Tibial nerve (tissue), 4 donors: ENCODE data around the gene TJP3. TPM values are rescaled to one million over a fixed set of nuclear protein-coding genes. Genes with fewer than 3 reads are reported as not detected.

Experiments used
- DNase-seq, 2 donors: peaks; one replicate each; pipeline ENCODE4 v3.0.0-alpha.2; 2019; ENCODE audit warnings: low spot score in 2 of 2
- H3K27ac ChIP-seq, 4 donors: fragments of 200-600 bp; sonication (generic) in 3 of 4; one replicate each; pipeline ENCODE4 v1.5.1; 2017 to 2019; ENCODE audit warnings: mild to moderate bottlenecking in 1 of 4
- H3K27me3 ChIP-seq, 2 donors: fragments of 200-600 bp; sonication (generic) in 1 of 2; one replicate each; pipeline versions ENCODE4 v1.5.1 to v1.6.0; 2017 to 2019
- H3K36me3 ChIP-seq, 3 donors: fragments of 200-600 bp; sonication (generic); one replicate each; pipeline ENCODE4 v1.5.1; 2018 to 2019
- H3K4me1 ChIP-seq, 4 donors: fragments of 200-600 bp; sonication (generic) in 3 of 4; one replicate each; pipeline ENCODE4 v1.5.1; 2017 to 2019
- H3K4me3 ChIP-seq, 4 donors: fragments of 200-600 bp; sonication (generic) in 3 of 4; one replicate each; pipeline ENCODE4 v1.5.1; 2017 to 2019; ENCODE audit warnings: mild to moderate bottlenecking in 1 of 4, moderate library complexity in 1 of 4
- H3K9me3 ChIP-seq, 4 donors: fragments of 200-600 bp; sonication (generic) in 3 of 4; one replicate each; pipeline ENCODE4 v1.5.1; 2017 to 2019
- CTCF ChIP-seq, 5 experiments: fragments of 200-600 bp in 3 of 5; fragments of 450-650 bp in 2 of 5; sonication (generic) in 3 of 5; IDR thresholded peaks; one replicate each; pipeline ENCODE4 v1.5.1; 2016 to 2019; ENCODE audit warnings: antibody characterized with exemption in 5 of 5, mild to moderate bottlenecking in 3 of 5, moderate library complexity in 2 of 5
- EP300 ChIP-seq, 2 donors: sonication (generic); formaldehyde crosslinking; IDR thresholded peaks; one replicate each; pipeline ENCODE4 v1.6.1; 2017; ENCODE audit warnings: antibody characterized with exemption in 2 of 2, mild to moderate bottlenecking in 1 of 2
- POLR2A ChIP-seq, 2 donors: fragments of 450-650 bp; IDR thresholded peaks; one replicate each; pipeline ENCODE4 v1.6.1; 2017; ENCODE audit warnings: antibody characterized with exemption in 2 of 2, mild to moderate bottlenecking in 2 of 2, moderate library complexity in 2 of 2
- WGBS, 2 donors: methylation state at CpG; one replicate each; pipeline ENCODE4 v1.1.5; 2018; 5-methylcytosine and 5-hydroxymethylcytosine counted together
- total RNA-seq, 4 donors: library from RNA; depleted of rRNA; stranded (reverse); fragments of >200 nt; gene quantifications; one replicate each; pipeline ENCODE4 v1.1.0, GENCODE V29; 2016

Gene TJP3
- total RNA-seq, 4 donors from 2014 or later = 0.21 to 0.90 (median 0.22) TPM; not detected in 1

GRCh38 chr19:3738477-3739220 lies 30.5 kb downstream of the TJP3 start:
- no peak overlapping the region for H3K4me3 ChIP-seq
- H3K4me1 ChIP-seq = no peaks in the 10 kb centered on the region
- H3K27ac ChIP-seq = no peak overlapping the region
- DNase-seq = no peak
- no peaks in the 10 kb centered on the region for H3K27me3 ChIP-seq
- peaks cover 0 to 4% (median 0%) of the 10 kb centered on the region in 4 donors for H3K9me3 ChIP-seq
- TF ChIP-seq EP300 (IDR thresholded peaks at IDR 0.05) = no peak
- TF ChIP-seq CTCF (IDR thresholded peaks at IDR 0.05) = no peak
- no peak for TF ChIP-seq POLR2A (IDR thresholded peaks at IDR 0.05)
- 82 to 85% methylated on average over 28 to 31 of the region's 32 CpGs for WGBS, 2 donors
- no peaks in the 10 kb centered on the region for H3K36me3 ChIP-seq

- Histone ChIP-seq H3K9me3 (peaks cover 0 to 4% (median 0%) of the 10 kb centered on the region in 4 donors), H3K36me3 (no peaks in the 10 kb centered on the region), H3K4me1 (no peaks in the 10 kb centered on the region), H3K27me3 (peaks cover 0 to 2% of the 10 kb centered on the region in 2 donors), H3K4me3 (no peak overlapping the region), H3K27ac (no peak overlapping the region)
- 87 to 89% methylated on average over 17 to 24 of the region's 24 CpGs for WGBS, 2 donors
- DNase-seq = no peak
- TF ChIP-seq POLR2A (IDR thresholded peaks at IDR 0.05) (no peak), EP300 (IDR thresholded peaks at IDR 0.05) (no peak), CTCF (IDR thresholded peaks at IDR 0.05) (no peak)
Observed at GRCh38 chr19:3740431-3740830, 32.2 kb downstream of the TJP3 start.

GRCh38 chr19:3743486-3743885 lies 35.3 kb downstream of the TJP3 start:
- Histone ChIP-seq H3K27me3 (peaks cover 0 to 14% of the 10 kb centered on the region in 2 donors), H3K36me3 (no peaks in the 10 kb centered on the region), H3K9me3 (peaks cover 0 to 4% (median 0%) of the 10 kb centered on the region in 4 donors), H3K4me3 (no peak overlapping the region), H3K27ac (no peak overlapping the region), H3K4me1 (no peaks in the 10 kb centered on the region)
- no peak for DNase-seq
- TF ChIP-seq EP300 (IDR thresholded peaks at IDR 0.05) (no peak), POLR2A (IDR thresholded peaks at IDR 0.05) (no peak), CTCF (IDR thresholded peaks at IDR 0.05) (no peak)
- 95 to 98% methylated on average over 2 of the region's 2 CpGs for WGBS, 2 donors

- Histone ChIP-seq H3K36me3 (peaks cover 0 to 11% (median 9%) of the 10 kb centered on the region in 3 donors), H3K27ac (no peak overlapping the region), H3K9me3 (peaks cover 0 to 4% (median 0%) of the 10 kb centered on the region in 4 donors), H3K4me3 (no peak overlapping the region), H3K4me1 (no peaks in the 10 kb centered on the region), H3K27me3 (peaks cover 0 to 14% of the 10 kb centered on the region in 2 donors)
- 66 to 75% methylated on average over 7 to 8 of the region's 8 CpGs for WGBS, 2 donors
- TF ChIP-seq CTCF (IDR thresholded peaks at IDR 0.05) = no peak
- TF ChIP-seq EP300 (IDR thresholded peaks at IDR 0.05) = no peak
- TF ChIP-seq POLR2A (IDR thresholded peaks at IDR 0.05) = no peak
- DNase-seq = no peak
Observed at GRCh38 chr19:3745363-3746045, 37.3 kb downstream of the TJP3 start.
